ENCODE results near the gene UBE2L3.
"Not testable (repeated sequence)": the region's sequence is repeated elsewhere in the genome, so short reads cannot be mapped to it uniquely, and the experiment has no call there.

- TF ChIP-seq CTCF (IDR thresholded peaks at IDR 0.05; ENCODE audit: control extremely low read depth in 1 of 3, insufficient read depth in 1 of 3, low read depth in 1 of 3, low read length in 3 of 3); YY1 (IDR thresholded peaks at IDR 0.05; ENCODE audit: low read depth, low read length); TBP (IDR thresholded peaks at IDR 0.05; ENCODE audit: low read depth, low read length); POLR2A (IDR thresholded peaks at IDR 0.05; ENCODE audit: control extremely low read depth in 1 of 2, low read depth in 2 of 2, low read length in 2 of 2); CHD1 (IDR thresholded peaks at IDR 0.05; ENCODE audit: low read depth, low read length); HDAC6 (IDR thresholded peaks at IDR 0.05; ENCODE audit: low read depth, low read length); EP300 (IDR thresholded peaks at IDR 0.05; ENCODE audit: borderline replicate concordance in 1 of 2, low read depth in 2 of 2, low read length in 2 of 2); MAFK (IDR thresholded peaks at IDR 0.05; ENCODE audit: low read depth, low read length); POLR2AphosphoS5 (IDR thresholded peaks at IDR 0.05; ENCODE audit: low read depth, low read length); SIX5 (IDR thresholded peaks at IDR 0.05; ENCODE audit: low read depth, low read length); MAX (IDR thresholded peaks at IDR 0.05); BCL11A (IDR thresholded peaks at IDR 0.05; ENCODE audit: low read depth in 2 of 2, low read length in 2 of 2); EGR1 (IDR thresholded peaks at IDR 0.05; ENCODE audit: borderline replicate concordance, low read depth, low read length): not testable (repeated sequence)
These were observed 8.0 kb upstream of the UBE2L3 start for GRCh38 chr22:21559345-21560125.
